Endothelial cell of umbilical vein (primary cell): Measurements from ENCODE around the gene IQCE. TPM values are rescaled to one million over a fixed set of nuclear protein-coding genes. Genes with fewer than 3 reads are reported as not detected.

Experiments
- BruUV-seq: library from RNA; stranded (reverse); fragments of 400-500 nt; replicated peaks from 2 replicates; lab custom pipeline; 2021; lab: Mats Ljungman, UMichigan
- CTCF ChIA-PET: fragments of 300-600, 350-600 bp; sonication (Branson Sonifier 250); formaldehyde crosslinking; loops from one replicate; lab custom pipeline; 2021; ENCODE audit warnings: antibody characterized with exemption, inconsistent platforms; lab: Charles Lee
- POLR2A ChIA-PET: fragments of 300-600, 350-600 bp; sonication (Branson Sonifier 250); formaldehyde crosslinking; loops from one replicate; lab custom pipeline; 2021; ENCODE audit warnings: antibody characterized with exemption, inconsistent platforms; lab: Charles Lee
- DNase-seq: peaks from one replicate; pipeline ENCODE4 v3.0.0-alpha.2; 2011; ENCODE audit warnings: low read depth, low spot score
- FAIRE-seq: peaks from 2 replicates; lab custom pipeline; 2011; peaks lifted over from hg19 to GRCh38; lab: Jason Lieb, UNC
- H2AFZ ChIP-seq: 2 replicates; pipeline ENCODE4 v1.6.0; 2012; ENCODE audit warnings: low read depth, low read length, control low read depth, inconsistent platforms
- H3K27ac ChIP-seq: 2 replicates; pipeline ENCODE4 v1.5.1; 2011; ENCODE audit warnings: low read depth, mild to moderate bottlenecking, control low read depth, low read length, moderate library complexity; ENCODE audit not compliant: insufficient read depth
- H3K27me3 ChIP-seq, 2 experiments: 2 replicates each; pipeline versions ENCODE4 v1.6.0 to v1.6.1; 2011; ENCODE audit warnings: low read length in 2 of 2, mixed read lengths in 1 of 2; ENCODE audit not compliant: control insufficient read depth in 2 of 2, insufficient read depth in 2 of 2
- H3K36me3 ChIP-seq, 2 experiments: 2 replicates in 1 of 2; 3 replicates in 1 of 2; pipeline ENCODE4 v1.5.1; 2011; ENCODE audit warnings: low read length in 2 of 2, mild to moderate bottlenecking in 1 of 2, moderate library complexity in 1 of 2; ENCODE audit not compliant: control insufficient read depth in 2 of 2, insufficient read depth in 2 of 2; ENCODE audit errors: extremely low read depth in 1 of 2
- H3K4me1 ChIP-seq: 3 replicates; pipeline ENCODE4 v1.5.1; 2011; ENCODE audit warnings: mild to moderate bottlenecking, low read length; ENCODE audit not compliant: control insufficient read depth, insufficient read depth; ENCODE audit errors: extremely low read depth
- H3K4me2 ChIP-seq: 2 replicates; pipeline ENCODE4 v1.6.1; 2011; ENCODE audit warnings: low read length, control low read depth, mixed read lengths; ENCODE audit not compliant: insufficient read depth
- H3K4me3 ChIP-seq, 3 experiments: fragments of 200-600 bp in 1 of 3; sonication (generic), shearing (Covaris generic) in 1 of 3; replicated peaks in 1 of 3; 2 replicates each; pipeline ENCODE4 v1.5.1; 2011 to 2016; ENCODE audit warnings: control low read depth in 3 of 3, low read length in 3 of 3, mild to moderate bottlenecking in 2 of 3, inconsistent platforms in 1 of 3, low read depth in 1 of 3, moderate library complexity in 1 of 3; ENCODE audit not compliant: insufficient read depth in 1 of 3
- H3K79me2 ChIP-seq: 2 replicates; pipeline ENCODE4 v1.6.0; 2012; ENCODE audit warnings: low read length, inconsistent platforms; ENCODE audit not compliant: control insufficient read depth, insufficient read depth
- H3K9ac ChIP-seq: replicated peaks from 2 replicates; pipeline ENCODE3; 2011; ENCODE audit warnings: low read length, control low read depth; ENCODE audit not compliant: insufficient read depth; ENCODE audit errors: extremely low read depth
- H3K9me1 ChIP-seq: replicated peaks from 3 replicates; pipeline ENCODE4 v1.6.0; 2011; ENCODE audit warnings: mild to moderate bottlenecking, low read length; ENCODE audit not compliant: control insufficient read depth, insufficient read depth; ENCODE audit errors: extremely low read depth
- H3K9me3 ChIP-seq: replicated peaks from 2 replicates; pipeline ENCODE4 v1.5.1; 2012; ENCODE audit warnings: low read length, inconsistent platforms; ENCODE audit not compliant: control insufficient read depth, insufficient read depth
- H4K20me1 ChIP-seq: replicated peaks from 2 replicates; pipeline ENCODE3; 2011; ENCODE audit warnings: mild to moderate bottlenecking, low read length; ENCODE audit not compliant: control insufficient read depth, insufficient read depth; ENCODE audit errors: extremely low read depth
- FOS ChIP-seq: IDR thresholded peaks from 2 replicates; pipeline ENCODE4 v1.6.1; 2011; ENCODE audit warnings: mild to moderate bottlenecking, low read length, moderate library complexity, borderline replicate concordance; ENCODE audit not compliant: insufficient read depth
- GATA2 ChIP-seq: IDR thresholded peaks from 2 replicates; pipeline ENCODE4 v1.7.0; 2011; ENCODE audit warnings: low read depth, mild to moderate bottlenecking, moderate library complexity, mixed read lengths, low read length; ENCODE audit not compliant: insufficient read length, insufficient read depth
- MAX ChIP-seq: IDR thresholded peaks from 2 replicates; pipeline ENCODE4 v1.6.1; 2011; ENCODE audit not compliant: insufficient read depth, insufficient read length
- MYC ChIP-seq: IDR thresholded peaks from one replicate; pipeline ENCODE4 v1.6.1; 2011; ENCODE audit warnings: mild to moderate bottlenecking, low read depth, low read length
- POLR2AphosphoS5 ChIP-seq: IDR thresholded peaks from 2 replicates; pipeline ENCODE4 v1.6.1; 2012; ENCODE audit warnings: low read depth, mild to moderate bottlenecking, control low read depth, low read length, moderate library complexity; ENCODE audit not compliant: insufficient read depth
- dilution Hi-C: fragments of 300-500 bp; cut with MboI; formaldehyde crosslinking; loops from one replicate; pipeline ENCODE4 v1.15.0; 2019; ENCODE audit warnings: low sequenced_read_pairs; ENCODE audit not compliant: extremely low pct_ligation_motif_present
- intact Hi-C: fragments of 100-400 bp; cut with micrococcal nuclease; formaldehyde crosslinking; loops from one replicate; pipeline ENCODE4 v1.10.0; 2022
- polyA plus RNA-seq, 4 experiments: library from polyadenylated mRNA; depleted of rRNA in 3 of 4; stranded (reverse) in 3 of 4; unstranded in 1 of 4; fragments of >200 nt; gene quantifications; 2 replicates each; pipeline versions ENCODE4 v1.2.1 to v1.2.3, GENCODE V29; 2011 to 2012; ENCODE audit warnings: missing spikeins in 1 of 4
- total RNA-seq: library from RNA; stranded (reverse); gene quantifications from 2 replicates; pipeline ENCODE4 v1.2.3, GENCODE V29; 2021

IQCE gene
- total and polyA plus RNA-seq, 2 donors (not counting 3 experiments of a cell fraction or from before 2014, with no cell fraction given) = 4.9 to 14.5 TPM

GRCh38 chr7:2521341-2521745 lies 37.4 kb upstream of the IQCE start:
- Histone ChIP-seq H3K9me1 (no peaks in the 10 kb centered on the region), H4K20me1 (no peaks in the 10 kb centered on the region), H3K4me1 (peaks cover 40% of the 10 kb centered on the region), H3K27me3 (no peaks in the 10 kb centered on the region), H3K9me3 (no peaks in the 10 kb centered on the region), H3K36me3 (no peaks in the 10 kb centered on the region), H3K4me2 (peak overlapping the region; percentile 52), H3K79me2 (no peaks in the 10 kb centered on the region), H3K27ac (peak overlapping the region; percentile 60), H3K4me3 (peak overlapping the region in 2 of 3 experiments; percentile 37 to 43), H2AFZ (no peak overlapping the region), H3K9ac (peak overlapping the region; percentile 38)
- FAIRE-seq = no peak
- BruUV-seq = no TSS peak
- CTCF ChIA-PET = interaction anchor here (0.6 kb wide), 1 partner anchor 51 kb away, joined by 3 read pairs; no protein-coding TSS in a partner anchor
- dilution Hi-C loops = no loop called here
- POLR2A ChIA-PET = no interaction called here
- intact Hi-C loops = loop anchor here (1.0 to 10.0 kb wide), 5 partner anchors 8 to 121 kb away; partner anchors contain the start of genes BRAT1, CHST12 and GRIFIN
- no peak for DNase-seq
- no peak for TF ChIP-seq GATA2

- POLR2A ChIA-PET = no interaction called here
These were observed 36.7 kb upstream of the IQCE start for GRCh38 chr7:2521952-2522591.

More at GRCh38 chr7:2521952-2522591, 36.7 kb upstream of the IQCE start:
- TF ChIP-seq GATA2 (peak; percentile 56), POLR2AphosphoS5 (peak; percentile 32), MYC (no peak), FOS (peak; percentile 22), MAX (no peak)
- Histone ChIP-seq H3K9me3 (no peaks in the 10 kb centered on the region), H3K36me3 (no peaks in the 10 kb centered on the region), H3K4me2 (peak overlapping the region; percentile 52), H3K79me2 (no peaks in the 10 kb centered on the region), H3K4me1 (peaks cover 40% of the 10 kb centered on the region), H2AFZ (peak overlapping the region; percentile 46), H4K20me1 (no peaks in the 10 kb centered on the region), H3K27me3 (no peaks in the 10 kb centered on the region), H3K9ac (peak overlapping the region; percentile 38), H3K4me3 (peak overlapping the region in 2 of 3 experiments; percentile 37 to 43), H3K27ac (peak overlapping the region; percentile 60), H3K9me1 (no peaks in the 10 kb centered on the region)
- BruUV-seq = no TSS peak
- CTCF ChIA-PET = interaction anchor here (0.6 to 1.4 kb wide), 3 partner anchors 29 to 70 kb away, joined by 3 to 4 read pairs (median 3); no protein-coding TSS in a partner anchor
- dilution Hi-C loops (no loop called here), intact Hi-C loops (loop anchor here (1.0 to 10.0 kb wide), 5 partner anchors 7 to 120 kb away; partner anchors contain the start of genes BRAT1, CHST12 and GRIFIN)
- peak; percentile 92 for FAIRE-seq
- DNase-seq = peak; percentile 48
